Measurements from ENCODE around the gene MC3R. TPM values are rescaled to one million over a fixed set of nuclear protein-coding genes. Genes with fewer than 3 reads are reported as not detected.

MC3R gene
- total RNA-seq, 2 donors from 2014 or later: not detected

DNA sequence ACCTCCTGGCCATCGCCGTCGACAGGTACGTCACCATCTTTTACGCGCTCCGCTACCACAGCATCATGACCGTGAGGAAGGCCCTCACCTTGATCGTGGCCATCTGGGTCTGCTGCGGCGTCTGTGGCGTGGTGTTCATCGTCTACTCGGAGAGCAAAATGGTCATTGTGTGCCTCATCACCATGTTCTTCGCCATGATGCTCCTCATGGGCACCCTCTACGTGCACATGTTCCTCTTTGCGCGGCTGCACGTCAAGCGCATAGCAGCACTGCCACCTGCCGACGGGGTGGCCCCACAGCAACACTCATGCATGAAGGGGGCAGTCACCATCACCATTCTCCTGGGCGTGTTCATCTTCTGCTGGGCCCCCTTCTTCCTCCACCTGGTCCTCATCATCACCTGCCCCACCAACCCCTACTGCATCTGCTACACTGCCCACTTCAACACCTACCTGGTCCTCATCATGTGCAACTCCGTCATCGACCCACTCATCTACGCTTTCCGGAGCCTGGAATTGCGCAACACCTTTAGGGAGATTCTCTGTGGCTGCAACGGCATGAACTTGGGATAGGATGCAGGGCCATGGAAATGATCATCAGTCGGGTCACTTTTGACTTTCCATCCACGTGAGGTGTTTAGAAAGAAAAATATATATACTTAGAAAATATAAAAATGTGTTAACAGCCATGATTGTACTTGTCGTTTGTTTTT lies 868 bp downstream of the MC3R start:
- H3K4me3 ChIP-seq (ENCODE audit: low read length): no peak overlapping the region
- no peak overlapping the region for H3K9ac ChIP-seq (ENCODE audit: extremely low read depth, low read length, poor library complexity, severe bottlenecking)
- H3K27me3 ChIP-seq (ENCODE audit: control insufficient read depth, insufficient read depth, low read length, poor library complexity, severe bottlenecking): no peaks in the 10 kb centered on the region
- DNase-seq: peak; percentile 88
- Mint-ChIP-seq H3K4me3 (no peak overlapping the region), H3K27me3 (ENCODE audit: insufficient read depth) (peaks cover 23% of the 10 kb centered on the region), H3K4me1 (no peaks in the 10 kb centered on the region), H3K9me3 (peaks cover 42% of the 10 kb centered on the region), H3K36me3 (ENCODE audit: low read depth) (no peaks in the 10 kb centered on the region), H3K27ac (no peak overlapping the region)
- H3K27ac ChIP-seq (ENCODE audit: low read depth, low read length): no peak overlapping the region
- H3K36me3 ChIP-seq (ENCODE audit: control insufficient read depth, insufficient read depth, low read length): no peaks in the 10 kb centered on the region
- 82 to 87% methylated on average over 17 to 30 of the region's 32 CpGs for WGBS, 2 experiments (ENCODE audit: insufficient coverage in 1 of 2, insufficient read length in 1 of 2)
- TF ChIP-seq, protein P1, sequence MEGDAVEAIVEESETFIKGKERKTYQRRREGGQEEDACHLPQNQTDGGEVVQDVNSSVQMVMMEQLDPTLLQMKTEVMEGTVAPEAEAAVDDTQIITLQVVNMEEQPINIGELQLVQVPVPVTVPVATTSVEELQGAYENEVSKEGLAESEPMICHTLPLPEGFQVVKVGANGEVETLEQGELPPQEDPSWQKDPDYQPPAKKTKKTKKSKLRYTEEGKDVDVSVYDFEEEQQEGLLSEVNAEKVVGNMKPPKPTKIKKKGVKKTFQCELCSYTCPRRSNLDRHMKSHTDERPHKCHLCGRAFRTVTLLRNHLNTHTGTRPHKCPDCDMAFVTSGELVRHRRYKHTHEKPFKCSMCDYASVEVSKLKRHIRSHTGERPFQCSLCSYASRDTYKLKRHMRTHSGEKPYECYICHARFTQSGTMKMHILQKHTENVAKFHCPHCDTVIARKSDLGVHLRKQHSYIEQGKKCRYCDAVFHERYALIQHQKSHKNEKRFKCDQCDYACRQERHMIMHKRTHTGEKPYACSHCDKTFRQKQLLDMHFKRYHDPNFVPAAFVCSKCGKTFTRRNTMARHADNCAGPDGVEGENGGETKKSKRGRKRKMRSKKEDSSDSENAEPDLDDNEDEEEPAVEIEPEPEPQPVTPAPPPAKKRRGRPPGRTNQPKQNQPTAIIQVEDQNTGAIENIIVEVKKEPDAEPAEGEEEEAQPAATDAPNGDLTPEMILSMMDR (conservative IDR thresholded peaks at IDR 0.05): peak; percentile 75
- H3K9me3 ChIP-seq (ENCODE audit: control insufficient read depth, low read length): peaks cover 56% of the 10 kb centered on the region
- no peaks in the 10 kb centered on the region for H3K4me1 ChIP-seq (ENCODE audit: control insufficient read depth, insufficient read depth, low read length)

DNA sequence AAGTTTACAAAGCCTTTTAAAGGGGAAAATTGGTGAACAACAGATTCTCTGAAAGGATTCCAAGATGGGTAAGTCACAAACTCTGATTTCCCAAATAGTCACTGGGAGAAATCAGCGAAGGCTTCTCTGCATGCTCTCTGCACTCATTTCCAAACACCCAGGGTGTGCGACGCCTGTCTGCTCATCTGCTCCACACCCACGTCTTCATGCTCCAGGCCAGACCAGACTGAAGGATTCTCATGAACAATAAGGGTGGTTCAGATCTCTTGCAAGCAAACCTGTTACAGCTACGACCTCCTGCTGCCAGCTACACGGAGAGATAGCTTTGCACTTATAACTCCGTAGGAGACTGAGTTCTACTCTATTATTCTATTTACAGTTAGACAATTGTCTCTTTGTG lies 1.4 kb downstream of the MC3R start:
- no peaks in the 10 kb centered on the region for H3K36me3 Mint-ChIP-seq (ENCODE audit: low read depth)

DNA sequence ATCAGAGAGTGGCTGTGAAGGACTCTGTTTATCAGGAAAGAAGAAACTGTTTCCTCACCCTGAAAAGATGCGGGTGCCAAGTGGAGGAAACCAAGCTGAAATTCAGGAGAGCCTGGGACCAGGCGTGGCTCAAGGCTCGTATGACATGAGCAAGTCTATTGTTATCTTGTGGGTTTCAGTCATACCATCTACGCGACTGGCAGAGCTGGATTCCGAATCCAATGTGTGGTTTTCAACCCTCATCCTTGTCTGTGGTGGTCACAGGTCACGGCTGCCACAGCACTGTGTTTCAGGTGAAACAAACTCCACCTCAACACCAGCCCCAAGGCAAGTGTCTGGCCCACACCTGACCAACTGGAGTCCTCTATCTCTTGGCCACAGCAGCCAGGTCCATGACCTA lies 9.1 kb downstream of the MC3R start:
- no peak overlapping the region for H3K4me3 Mint-ChIP-seq
- TF ChIP-seq, protein P1 (conservative IDR thresholded peaks at IDR 0.05): no peak
- H3K9ac ChIP-seq (ENCODE audit: extremely low read depth, low read length, poor library complexity, severe bottlenecking): no peak overlapping the region
- no peaks in the 10 kb centered on the region for H3K36me3 Mint-ChIP-seq (ENCODE audit: low read depth)
- H3K9me3 Mint-ChIP-seq: peaks cover 89% of the 10 kb centered on the region
- H3K27ac Mint-ChIP-seq: no peak overlapping the region
- H3K36me3 ChIP-seq (ENCODE audit: control insufficient read depth, insufficient read depth, low read length): no peaks in the 10 kb centered on the region
- H3K27ac ChIP-seq (ENCODE audit: low read depth, low read length): no peak overlapping the region
- no peaks in the 10 kb centered on the region for H3K4me1 ChIP-seq (ENCODE audit: control insufficient read depth, insufficient read depth, low read length)
- H3K4me1 Mint-ChIP-seq: no peaks in the 10 kb centered on the region
- H3K27me3 ChIP-seq (ENCODE audit: control insufficient read depth, insufficient read depth, low read length, poor library complexity, severe bottlenecking): no peaks in the 10 kb centered on the region
- WGBS, 2 experiments (ENCODE audit: insufficient coverage in 1 of 2, insufficient read length in 1 of 2): 68 to 75% methylated on average over 5 to 7 of the region's 7 CpGs
- no peaks in the 10 kb centered on the region for H3K27me3 Mint-ChIP-seq (ENCODE audit: insufficient read depth)
- H3K4me3 ChIP-seq (ENCODE audit: low read length): no peak overlapping the region
- peaks cover 85% of the 10 kb centered on the region for H3K9me3 ChIP-seq (ENCODE audit: control insufficient read depth, low read length)
- DNase-seq: no peak

More for the DNA sequence above, 1.4 kb downstream of the MC3R start:
- no peak for DNase-seq
- H3K27ac Mint-ChIP-seq: no peak overlapping the region
- no peaks in the 10 kb centered on the region for H3K4me1 Mint-ChIP-seq
- Histone ChIP-seq H3K36me3 (ENCODE audit: control insufficient read depth, insufficient read depth, low read length) (no peaks in the 10 kb centered on the region), H3K4me1 (ENCODE audit: control insufficient read depth, insufficient read depth, low read length) (no peaks in the 10 kb centered on the region), H3K4me3 (ENCODE audit: low read length) (no peak overlapping the region), H3K9ac (ENCODE audit: extremely low read depth, low read length, poor library complexity, severe bottlenecking) (no peak overlapping the region), H3K27me3 (ENCODE audit: control insufficient read depth, insufficient read depth, low read length, poor library complexity, severe bottlenecking) (no peaks in the 10 kb centered on the region), H3K9me3 (ENCODE audit: control insufficient read depth, low read length) (peaks cover 51% of the 10 kb centered on the region), H3K27ac (ENCODE audit: low read depth, low read length) (no peak overlapping the region)
- H3K27me3 Mint-ChIP-seq (ENCODE audit: insufficient read depth): peaks cover 23% of the 10 kb centered on the region
- TF ChIP-seq, protein P1 (conservative IDR thresholded peaks at IDR 0.05): no peak
- WGBS, 2 experiments (ENCODE audit: insufficient coverage in 1 of 2, insufficient read length in 1 of 2): 63 to 74% methylated on average over 2 to 7 of the region's 7 CpGs
- no peak overlapping the region for H3K4me3 Mint-ChIP-seq
- H3K9me3 Mint-ChIP-seq: peaks cover 44% of the 10 kb centered on the region
